Fibroblast of lung (primary cell): Measurements from ENCODE around the gene DEGS2. TPM values are rescaled to one million over a fixed set of nuclear protein-coding genes. Genes with fewer than 3 reads are reported as not detected.

Source experiments
- DNase-seq, 2 donors: peaks; one replicate each; pipeline versions ENCODE4 v3.0.0 to v3.0.0-alpha.2; 2010; ENCODE audit warnings: low read depth in 2 of 2
- H2AFZ ChIP-seq: 2 replicates; pipeline ENCODE4 v1.5.1; 2012; ENCODE audit warnings: low read length, control low read depth, inconsistent platforms
- H3K27ac ChIP-seq: 2 replicates; pipeline ENCODE4 v1.5.1; 2011; ENCODE audit warnings: low read length, control low read depth; ENCODE audit not compliant: insufficient read depth
- H3K27me3 ChIP-seq: 2 replicates; pipeline ENCODE4 v1.5.1; 2011; ENCODE audit warnings: mild to moderate bottlenecking, low read length; ENCODE audit not compliant: control insufficient read depth, insufficient read depth
- H3K36me3 ChIP-seq: 2 replicates; pipeline ENCODE4 v1.5.1; 2011; ENCODE audit warnings: low read length; ENCODE audit not compliant: control insufficient read depth, insufficient read depth
- H3K4me1 ChIP-seq: 2 replicates; pipeline ENCODE4 v1.5.1; 2011; ENCODE audit warnings: low read length; ENCODE audit not compliant: control insufficient read depth, insufficient read depth; ENCODE audit errors: extremely low read depth
- H3K4me2 ChIP-seq: 2 replicates; pipeline ENCODE4 v1.5.1; 2011; ENCODE audit warnings: low read length, control low read depth; ENCODE audit not compliant: insufficient read depth; ENCODE audit errors: extremely low read depth
- H3K4me3 ChIP-seq, 4 experiments: fragments of 200-600 bp in 1 of 4; sonication (generic) in 1 of 4; replicated peaks in 1 of 4; 2 replicates each; pipeline ENCODE4 v1.5.1; 2011 to 2016; ENCODE audit warnings: low read length in 4 of 4, low read depth in 3 of 4, mild to moderate bottlenecking in 3 of 4, control low read depth in 2 of 4, inconsistent platforms in 1 of 4, mixed read lengths in 1 of 4; ENCODE audit not compliant: insufficient read depth in 1 of 4; ENCODE audit errors: control extremely low read depth in 1 of 4
- H3K79me2 ChIP-seq: 2 replicates; pipeline ENCODE4 v1.5.1; 2012; ENCODE audit warnings: mild to moderate bottlenecking, low read length, inconsistent platforms; ENCODE audit not compliant: control insufficient read depth, insufficient read depth
- H3K9ac ChIP-seq: 2 replicates; pipeline ENCODE4 v1.5.1; 2011; ENCODE audit warnings: mild to moderate bottlenecking, low read length, control low read depth; ENCODE audit not compliant: insufficient read depth
- H3K9me3 ChIP-seq: 2 replicates; pipeline ENCODE4 v1.5.1; 2012; ENCODE audit warnings: low read depth, low read length; ENCODE audit not compliant: control insufficient read depth, insufficient read depth
- H4K20me1 ChIP-seq: 2 replicates; pipeline ENCODE4 v1.5.1; 2011; ENCODE audit warnings: low read length; ENCODE audit not compliant: control insufficient read depth, insufficient read depth; ENCODE audit errors: extremely low read depth
- EZH2 ChIP-seq: IDR thresholded peaks from 2 replicates; pipeline ENCODE4 v1.5.1; 2012; ENCODE audit warnings: low read length, control low read depth, mild to moderate bottlenecking; ENCODE audit errors: missing control alignments
- polyA plus RNA-seq, 2 donors: library from polyadenylated mRNA; depleted of rRNA in 1 of 2; stranded (reverse) in 1 of 2; unstranded in 1 of 2; fragments of >200 nt; gene quantifications; 2 replicates each; pipeline ENCODE4 v1.2.1, GENCODE V29; 2011 to 2012; ENCODE audit warnings: missing spikeins in 1 of 2
- total RNA-seq: library from RNA; depleted of rRNA; stranded (reverse); fragments of >200 nt; gene quantifications from 2 replicates; pipeline ENCODE4 v1.2.1, GENCODE V29; 2014
- TF ChIP-seq, protein P1 (sequence below), 2 donors: IDR thresholded peaks in 1 of 2; conservative IDR thresholded peaks in 1 of 2; 1 replicate in 1 of 2; 2 replicates in 1 of 2; pipeline ENCODE4 v1.5.1; 2011 to 2012; ENCODE audit warnings: low read length in 2 of 2, control low read depth in 1 of 2, inconsistent platforms in 1 of 2, low read depth in 1 of 2, mild to moderate bottlenecking in 1 of 2

The DEGS2 gene
- total and polyA plus RNA-seq, 2 donors (not counting 1 experiment from before 2014, with no cell fraction given), result under 0.01 TPM; not detected in 1

DNA sequence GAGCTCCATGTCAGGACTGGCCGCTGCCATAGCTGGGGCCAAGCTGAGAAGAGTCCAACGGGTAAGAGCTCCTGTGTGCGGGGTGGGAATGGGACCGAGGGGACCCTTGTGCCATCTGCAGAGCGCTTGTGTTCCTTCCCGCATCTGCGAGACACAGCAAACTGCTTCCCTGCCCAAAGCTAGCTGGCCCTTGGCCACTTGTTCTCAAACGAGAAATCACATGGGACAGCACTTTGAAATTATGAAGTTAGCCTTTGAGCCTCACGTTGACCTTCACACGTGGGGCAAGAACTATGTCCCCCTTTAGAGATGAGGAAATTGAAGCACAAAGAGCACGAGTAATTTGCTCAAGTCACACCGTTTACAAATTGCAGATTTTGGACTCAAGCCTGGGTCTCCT is 30.8 kb downstream of the DEGS2 start:
- Histone ChIP-seq H4K20me1 (no peaks in the 10 kb centered on the region), H3K4me1 (no peaks in the 10 kb centered on the region), H3K4me3 (no peak overlapping the region), H3K79me2 (no peaks in the 10 kb centered on the region), H3K36me3 (peaks cover 2% of the 10 kb centered on the region), H3K27me3 (no peaks in the 10 kb centered on the region), H2AFZ (no peak overlapping the region), H3K27ac (no peak overlapping the region), H3K9me3 (no peaks in the 10 kb centered on the region), H3K4me2 (no peak overlapping the region), H3K9ac (no peak overlapping the region)
- TF ChIP-seq, protein P1, sequence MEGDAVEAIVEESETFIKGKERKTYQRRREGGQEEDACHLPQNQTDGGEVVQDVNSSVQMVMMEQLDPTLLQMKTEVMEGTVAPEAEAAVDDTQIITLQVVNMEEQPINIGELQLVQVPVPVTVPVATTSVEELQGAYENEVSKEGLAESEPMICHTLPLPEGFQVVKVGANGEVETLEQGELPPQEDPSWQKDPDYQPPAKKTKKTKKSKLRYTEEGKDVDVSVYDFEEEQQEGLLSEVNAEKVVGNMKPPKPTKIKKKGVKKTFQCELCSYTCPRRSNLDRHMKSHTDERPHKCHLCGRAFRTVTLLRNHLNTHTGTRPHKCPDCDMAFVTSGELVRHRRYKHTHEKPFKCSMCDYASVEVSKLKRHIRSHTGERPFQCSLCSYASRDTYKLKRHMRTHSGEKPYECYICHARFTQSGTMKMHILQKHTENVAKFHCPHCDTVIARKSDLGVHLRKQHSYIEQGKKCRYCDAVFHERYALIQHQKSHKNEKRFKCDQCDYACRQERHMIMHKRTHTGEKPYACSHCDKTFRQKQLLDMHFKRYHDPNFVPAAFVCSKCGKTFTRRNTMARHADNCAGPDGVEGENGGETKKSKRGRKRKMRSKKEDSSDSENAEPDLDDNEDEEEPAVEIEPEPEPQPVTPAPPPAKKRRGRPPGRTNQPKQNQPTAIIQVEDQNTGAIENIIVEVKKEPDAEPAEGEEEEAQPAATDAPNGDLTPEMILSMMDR (conservative IDR thresholded peaks at IDR 0.05 in 1 of 2, IDR thresholded peaks at IDR 0.05 in 1 of 2; ENCODE audit: low read depth in 1 of 2, low read length in 2 of 2), result no peak
- no peak for TF ChIP-seq EZH2
- no peak for DNase-seq

DNA sequence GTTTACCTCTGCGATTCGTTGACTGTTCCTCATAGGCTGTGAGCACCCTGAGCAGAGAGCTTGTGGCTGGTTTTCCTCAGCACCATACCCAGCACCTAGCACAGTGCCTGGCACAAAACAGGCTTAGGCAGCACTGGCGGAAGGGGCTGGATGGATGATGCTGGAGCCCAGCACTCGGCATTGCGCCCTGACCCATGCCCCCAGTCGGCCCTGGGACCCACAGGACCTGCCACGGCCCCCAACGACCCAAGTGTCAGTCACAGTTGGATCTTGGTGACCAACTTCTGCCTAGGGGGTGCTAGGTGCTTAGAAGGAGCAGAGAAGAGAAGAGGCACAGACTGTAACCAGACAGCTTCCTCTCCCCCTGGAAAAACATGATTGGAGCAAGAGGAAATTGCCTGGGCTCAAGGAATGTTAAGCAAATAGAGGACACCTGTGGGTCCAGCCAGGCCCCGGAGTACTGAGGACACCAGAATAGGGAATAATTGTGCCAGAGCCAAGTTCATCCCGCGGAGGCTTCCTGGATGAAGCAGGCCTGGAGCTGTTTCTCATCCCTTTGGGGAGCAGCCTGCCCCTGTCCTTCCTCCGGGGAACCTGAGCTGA is 31.5 kb downstream of the DEGS2 start:
- Histone ChIP-seq H3K27ac (no peak overlapping the region), H3K27me3 (no peaks in the 10 kb centered on the region), H3K36me3 (peaks cover 3% of the 10 kb centered on the region), H4K20me1 (no peaks in the 10 kb centered on the region), H3K4me2 (no peak overlapping the region), H3K9me3 (no peaks in the 10 kb centered on the region), H3K4me1 (no peaks in the 10 kb centered on the region), H3K9ac (no peak overlapping the region), H3K79me2 (no peaks in the 10 kb centered on the region), H3K4me3 (no peak overlapping the region), H2AFZ (no peak overlapping the region)
- TF ChIP-seq EZH2, result no peak
- TF ChIP-seq, protein P1 (conservative IDR thresholded peaks at IDR 0.05 in 1 of 2, IDR thresholded peaks at IDR 0.05 in 1 of 2; ENCODE audit: low read depth in 1 of 2, low read length in 2 of 2), result no peak
- no peak for DNase-seq

DNA sequence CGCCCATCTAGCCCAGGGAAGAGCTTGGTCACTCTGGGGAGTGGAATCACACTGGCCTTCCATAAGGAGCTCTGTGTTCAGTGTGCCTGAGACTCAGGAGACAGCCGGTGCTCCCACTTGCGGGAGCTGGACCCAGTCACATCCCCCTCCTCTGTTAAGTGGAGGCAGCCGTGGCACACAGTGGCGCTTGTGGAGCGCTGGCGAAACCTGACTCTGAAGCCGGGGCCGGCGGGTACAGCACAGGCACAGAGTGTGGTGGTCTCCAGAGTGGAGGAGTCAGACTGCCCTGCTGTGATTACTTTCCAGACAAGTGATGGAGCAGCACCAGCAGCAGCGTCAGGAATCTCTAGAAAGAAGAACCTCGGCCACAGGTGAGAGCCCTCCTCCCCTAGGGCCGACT is 33.0 kb downstream of the DEGS2 start:
- no peak overlapping the region for H2AFZ ChIP-seq
- no peak overlapping the region for H3K27ac ChIP-seq
- H3K9ac ChIP-seq, result no peak overlapping the region
- H3K4me3 ChIP-seq, result no peak overlapping the region
- H3K36me3 ChIP-seq, result peaks cover 3% of the 10 kb centered on the region
- no peaks in the 10 kb centered on the region for H3K79me2 ChIP-seq
- no peak for TF ChIP-seq EZH2
- TF ChIP-seq, protein P1 (conservative IDR thresholded peaks at IDR 0.05 in 1 of 2, IDR thresholded peaks at IDR 0.05 in 1 of 2; ENCODE audit: low read depth in 1 of 2, low read length in 2 of 2), result no peak
- no peaks in the 10 kb centered on the region for H3K4me1 ChIP-seq
- H3K27me3 ChIP-seq, result no peaks in the 10 kb centered on the region
- DNase-seq, result no peak
- no peaks in the 10 kb centered on the region for H4K20me1 ChIP-seq
- no peak overlapping the region for H3K4me2 ChIP-seq
- no peaks in the 10 kb centered on the region for H3K9me3 ChIP-seq
